NCI-H128 (cell line): ENCODE results near the gene STXBP5L.
"Not testable (repeated sequence)": the region's sequence is repeated elsewhere in the genome, so short reads cannot be mapped to it uniquely, and the experiment has no call there.

ENCODE experiments used
- DNase-seq: peaks from one replicate; lab custom pipeline; 2025; ENCODE audit not compliant: unreplicated experiment; lab: John Stamatoyannopoulos, UW

The STXBP5L gene

DNA sequence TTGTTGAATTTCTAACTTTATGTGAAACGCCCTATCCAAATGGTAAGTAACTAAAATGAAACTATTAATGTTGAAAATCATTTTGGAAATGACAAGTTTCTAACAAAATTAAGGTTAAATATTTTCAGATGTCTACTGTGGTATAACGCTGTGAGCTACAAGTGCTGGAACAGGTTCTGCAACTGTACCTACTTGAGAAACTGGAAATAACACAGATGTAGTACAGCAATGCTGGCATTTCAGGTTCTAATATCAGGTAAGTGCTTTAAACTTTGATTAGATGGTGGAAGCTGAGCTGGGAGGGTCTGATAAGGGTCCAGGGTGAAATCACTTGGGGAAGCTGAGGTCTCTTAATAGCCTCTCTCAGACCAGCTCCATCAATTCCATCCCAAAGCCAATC is 315.1 kb downstream of the STXBP5L start:
- DNase-seq: no peak

DNA sequence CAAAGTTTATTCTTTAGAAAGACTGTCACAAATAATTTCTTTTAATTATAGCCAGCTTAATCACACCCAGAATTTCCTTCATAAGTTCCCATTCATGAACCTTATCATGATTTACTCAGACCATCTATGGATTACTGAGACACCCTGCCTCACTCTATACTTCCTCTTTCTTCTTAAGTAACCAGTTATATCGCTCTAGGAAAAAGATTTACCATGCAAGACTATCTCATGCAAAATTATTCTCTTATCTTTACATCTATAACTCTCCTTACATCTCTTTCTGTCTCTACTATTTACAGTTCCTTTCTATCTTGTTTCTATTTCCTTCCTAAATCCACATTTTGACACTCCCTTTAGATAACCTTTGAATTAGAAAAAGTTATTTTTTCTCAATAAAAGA is 321.0 kb downstream of the STXBP5L start:
- DNase-seq: no peak

DNA sequence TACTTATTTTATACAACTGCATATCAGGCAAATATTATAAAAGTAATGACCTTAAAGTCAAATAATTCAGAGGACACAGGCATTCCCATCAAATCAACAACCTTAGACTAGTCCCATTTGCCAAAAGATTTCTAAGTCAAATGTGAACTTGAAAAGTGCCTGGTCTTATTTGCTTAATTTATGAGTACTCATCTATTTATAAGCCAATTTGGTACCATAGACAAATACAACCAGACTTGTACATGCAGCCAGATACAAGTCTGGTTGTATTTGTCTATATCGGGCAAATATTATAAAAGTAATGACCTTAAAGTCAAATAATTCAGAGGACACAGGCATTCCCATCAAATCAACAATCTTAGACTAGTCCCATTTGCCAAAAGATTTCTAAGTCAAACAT is 322.2 kb downstream of the STXBP5L start:
- DNase-seq: not testable (repeated sequence)

DNA sequence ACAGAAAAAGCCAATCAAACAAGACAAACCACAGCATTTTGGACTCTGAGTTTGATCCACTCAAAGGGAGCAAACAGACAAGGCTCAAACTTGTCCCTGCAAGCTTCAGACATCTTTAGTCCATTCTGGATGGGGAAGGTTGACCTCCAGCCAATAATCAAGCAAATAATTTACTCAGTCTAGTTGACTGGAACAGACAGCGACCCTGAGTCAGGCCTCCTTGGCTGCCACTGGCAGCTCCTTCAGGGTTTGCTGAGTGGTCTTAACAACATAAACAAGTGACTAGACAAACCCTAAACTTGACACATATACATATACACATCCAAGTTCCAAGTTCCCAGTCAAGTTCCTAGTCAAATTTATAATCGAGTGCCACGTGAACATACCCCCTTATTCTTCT is 323.9 kb downstream of the STXBP5L start:
- DNase-seq: no peak

DNA sequence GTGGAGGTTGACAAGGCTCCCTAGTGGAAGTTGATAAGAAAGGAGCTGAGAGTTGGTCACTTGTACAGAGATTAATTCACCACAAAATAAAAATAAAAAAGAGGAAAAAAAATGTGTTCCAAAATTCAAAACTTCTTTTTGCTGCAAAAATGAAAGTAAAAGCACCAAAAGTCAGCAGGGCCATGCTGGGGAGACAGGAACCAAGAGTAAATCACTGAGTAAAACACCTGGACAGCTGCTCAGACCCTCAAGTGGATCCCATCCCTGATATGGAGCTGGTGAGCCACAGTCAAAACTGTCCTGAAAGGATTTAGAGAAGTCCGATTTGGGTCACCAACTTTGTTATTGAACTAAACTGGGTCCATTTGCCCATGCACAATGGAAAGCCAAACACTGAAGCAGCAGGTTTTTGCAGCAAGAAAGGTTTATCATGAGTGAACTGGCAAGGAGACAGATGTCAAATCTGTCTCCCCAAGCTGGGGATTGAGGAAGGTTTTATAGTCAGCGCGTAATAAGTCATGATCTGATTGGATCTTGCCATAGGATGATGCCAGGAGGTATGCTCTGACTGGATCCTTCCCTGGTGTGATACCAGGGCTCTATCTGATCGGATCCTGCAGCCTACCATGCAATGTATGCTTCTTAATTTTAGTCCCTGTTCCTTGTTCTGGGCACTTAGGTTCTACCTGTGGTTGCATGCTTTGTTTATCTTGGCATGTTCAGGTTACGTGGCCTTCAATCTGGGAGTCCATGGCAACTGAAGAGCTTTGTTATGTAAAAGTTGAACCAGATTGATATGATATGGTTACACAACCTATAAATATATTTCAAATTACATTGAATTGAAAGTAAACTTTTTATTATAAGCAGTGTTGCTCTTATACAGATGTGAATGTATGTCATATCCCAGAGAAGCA is 324.6 kb downstream of the STXBP5L start:
- no peak for DNase-seq

DNA sequence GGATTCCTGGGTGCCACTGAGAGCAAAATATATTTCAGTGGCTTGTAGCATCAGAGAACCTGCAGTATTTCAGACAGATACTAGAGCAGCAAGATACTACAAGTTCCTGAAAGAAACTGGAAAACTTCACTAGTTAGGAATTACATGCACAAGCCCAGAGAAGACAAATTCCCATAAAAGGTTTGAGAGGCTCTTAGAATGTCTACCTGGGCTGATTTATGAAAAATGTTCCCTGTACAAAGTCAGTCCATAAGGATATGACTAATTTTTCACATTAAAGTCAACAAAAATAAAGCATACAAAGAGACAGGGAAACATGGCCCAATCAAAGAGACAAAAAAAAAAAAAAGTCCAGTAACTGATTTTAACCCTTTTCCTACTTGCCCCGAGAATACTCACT is 335.2 kb downstream of the STXBP5L start:
- DNase-seq: no peak

DNA sequence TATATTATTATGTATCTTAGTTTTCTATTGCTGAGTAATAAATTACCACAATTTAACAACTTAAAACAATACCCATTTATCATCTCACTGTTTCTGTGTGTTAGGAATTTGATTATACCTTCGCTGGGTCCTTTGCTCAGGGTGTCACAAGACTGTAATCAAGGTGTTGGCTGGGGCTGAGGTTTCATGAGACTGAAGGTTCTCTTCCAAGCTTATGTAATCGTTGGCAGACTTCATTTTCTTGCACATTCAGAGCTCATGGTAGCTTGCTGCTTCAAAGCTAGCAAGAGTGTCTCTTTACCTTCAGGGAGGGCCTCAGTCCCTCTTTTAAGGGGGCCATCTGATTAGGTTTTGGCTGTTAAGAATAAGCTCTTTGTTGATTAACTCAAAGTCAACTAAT is 344.7 kb downstream of the STXBP5L start:
- no peak for DNase-seq

DNA sequence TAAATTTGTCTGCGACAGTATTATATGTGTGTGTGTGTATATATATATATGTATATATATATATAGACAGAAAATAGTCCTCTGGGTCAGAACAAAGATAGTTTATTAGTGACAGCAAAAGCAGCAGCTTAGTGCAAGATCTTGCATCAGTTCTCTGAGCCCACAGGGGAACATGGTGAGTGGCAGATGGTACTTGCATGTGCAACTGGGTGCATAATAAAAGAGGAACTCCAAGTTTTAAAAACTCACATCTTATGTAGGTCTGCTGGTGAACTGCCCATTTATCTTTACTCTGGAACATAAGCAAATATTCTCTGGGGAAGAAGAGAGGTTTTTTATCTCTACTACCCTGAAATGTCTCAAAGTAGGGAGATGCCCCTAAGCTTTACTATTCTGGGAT is 361.4 kb downstream of the STXBP5L start:
- no peak for DNase-seq

DNA sequence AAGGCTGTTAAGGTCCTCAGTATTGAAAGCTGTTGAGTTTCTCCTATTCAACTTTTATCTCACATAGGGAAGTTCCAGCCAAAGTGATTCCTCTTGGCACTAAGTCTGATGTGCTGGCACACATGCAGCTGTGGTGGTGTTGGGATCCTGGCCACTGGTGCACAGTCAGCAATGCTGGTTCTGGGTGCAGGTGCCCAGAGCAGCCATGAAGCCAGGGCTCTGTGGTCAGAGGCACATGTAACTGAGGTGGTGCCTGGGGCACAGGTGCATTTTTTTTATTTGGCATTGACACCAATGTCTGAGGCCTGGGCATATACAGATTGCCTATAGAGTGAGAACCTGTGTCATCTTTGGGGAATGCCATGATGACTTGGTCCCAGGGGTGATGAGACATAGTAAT is 366.4 kb downstream of the STXBP5L start:
- no peak for DNase-seq

DNA sequence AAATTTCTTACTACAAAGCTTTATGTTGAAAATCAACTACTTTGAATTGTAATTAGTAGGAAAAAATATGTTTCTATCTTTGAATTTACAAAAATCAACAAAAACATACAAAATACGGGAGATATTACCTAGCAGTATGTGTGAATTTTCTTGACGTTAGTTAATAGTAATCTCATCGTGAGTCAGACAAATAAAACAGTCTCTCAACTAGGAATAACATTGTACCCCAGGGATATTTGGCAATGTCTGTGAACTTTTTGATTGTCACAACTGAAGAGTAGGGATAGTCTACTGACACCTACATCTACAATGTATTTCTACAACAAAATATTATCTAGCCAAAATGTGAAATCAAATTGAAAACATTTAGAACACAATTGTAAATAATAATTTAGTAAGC is 387.4 kb downstream of the STXBP5L start:
- no peak for DNase-seq

DNA sequence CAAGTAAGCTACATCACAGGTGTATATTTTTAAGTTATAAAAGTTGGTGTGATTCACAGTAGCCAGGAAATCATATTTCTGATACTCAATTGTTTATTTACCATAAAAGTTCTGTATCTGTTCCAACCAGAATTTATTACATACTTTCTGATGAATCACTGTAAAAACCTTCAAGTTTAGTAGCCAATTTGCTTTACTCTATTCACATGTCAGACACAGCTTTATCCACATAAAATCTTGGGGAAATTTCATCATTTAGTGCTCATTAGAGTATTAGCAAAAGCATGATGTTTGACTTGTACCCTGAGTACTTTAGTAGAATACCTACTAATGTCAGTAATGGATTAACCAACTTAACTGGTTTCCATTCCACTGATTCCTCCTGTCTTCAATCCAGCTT is 388.0 kb downstream of the STXBP5L start:
- no peak for DNase-seq

DNA sequence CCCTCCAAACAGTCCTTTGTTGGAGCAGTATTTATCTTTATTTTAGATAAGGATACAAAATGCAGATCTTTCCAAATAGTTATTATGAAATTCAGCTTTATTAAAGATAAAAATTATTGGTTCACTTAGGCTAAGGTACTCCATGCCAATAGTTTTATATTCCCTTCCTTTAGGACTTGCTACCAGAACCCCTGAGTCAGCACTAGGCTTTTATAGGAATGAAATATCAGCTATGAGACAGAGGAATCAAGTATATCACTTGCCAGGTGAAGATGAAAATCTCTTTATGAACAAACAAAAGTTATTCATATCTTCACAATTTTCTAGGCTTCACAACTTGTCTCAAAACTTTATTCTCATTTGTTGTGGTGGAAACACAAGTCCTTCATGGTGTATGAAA is 416.3 kb downstream of the STXBP5L start:
- DNase-seq: no peak

DNA sequence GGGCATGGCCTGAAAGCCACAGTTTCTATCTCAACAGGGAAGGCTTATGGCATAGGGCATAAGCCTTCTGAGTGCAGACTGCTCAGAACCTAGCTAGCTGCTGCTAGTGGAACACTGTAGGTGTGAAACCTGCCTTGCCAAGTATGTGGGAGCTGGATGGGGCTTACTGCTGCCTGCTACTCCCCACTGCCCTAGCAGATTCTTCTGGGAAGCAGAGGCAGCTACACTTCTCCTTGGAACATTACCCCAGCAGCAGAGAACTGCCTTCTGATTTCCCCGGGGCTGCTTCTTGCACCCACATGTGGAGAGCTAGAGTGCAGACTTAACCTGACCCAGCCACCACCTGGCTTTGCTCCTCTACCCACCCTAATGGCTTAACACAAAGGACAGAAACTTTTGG is 422.1 kb downstream of the STXBP5L start:
- no peak for DNase-seq

DNA sequence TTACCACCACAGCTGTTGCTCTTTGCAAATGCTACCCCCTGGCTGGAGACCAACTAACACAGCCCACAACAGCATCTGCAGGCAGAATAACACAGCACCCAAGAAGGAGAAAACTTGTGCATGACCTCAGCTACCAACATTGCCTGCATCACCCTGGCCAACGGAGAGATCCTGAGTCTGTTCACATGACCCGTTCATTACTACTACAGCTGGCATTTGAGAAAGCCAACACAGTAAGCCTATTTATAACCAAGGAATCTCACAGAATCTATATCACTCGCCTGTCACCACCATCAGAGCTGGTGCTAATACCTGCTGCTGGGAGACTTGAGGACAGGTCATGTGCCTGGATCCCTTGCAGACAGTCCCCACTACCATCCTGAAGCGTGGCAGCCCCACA is 422.6 kb downstream of the STXBP5L start:
- no peak for DNase-seq

DNA sequence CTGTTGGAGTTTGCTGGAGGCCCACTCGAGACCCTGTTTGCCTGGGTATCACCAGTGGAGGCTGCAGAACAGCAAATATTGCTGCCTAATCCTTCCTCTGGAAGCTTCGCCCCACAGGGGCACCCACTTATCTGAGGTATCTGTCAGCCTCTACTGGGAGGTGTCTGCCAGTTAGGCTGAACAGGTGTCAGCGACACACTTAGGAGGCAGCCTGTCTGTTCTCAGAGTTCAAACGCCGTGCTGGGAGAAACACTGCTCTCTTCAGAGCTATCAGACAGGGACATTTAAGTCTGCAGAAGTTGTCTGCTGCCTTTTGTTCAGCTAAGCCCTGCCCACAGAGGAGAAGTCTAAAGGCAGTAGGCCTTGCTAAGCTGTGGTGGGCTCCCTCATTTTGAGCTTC is 448.0 kb downstream of the STXBP5L start:
- DNase-seq: not testable (repeated sequence)

DNA sequence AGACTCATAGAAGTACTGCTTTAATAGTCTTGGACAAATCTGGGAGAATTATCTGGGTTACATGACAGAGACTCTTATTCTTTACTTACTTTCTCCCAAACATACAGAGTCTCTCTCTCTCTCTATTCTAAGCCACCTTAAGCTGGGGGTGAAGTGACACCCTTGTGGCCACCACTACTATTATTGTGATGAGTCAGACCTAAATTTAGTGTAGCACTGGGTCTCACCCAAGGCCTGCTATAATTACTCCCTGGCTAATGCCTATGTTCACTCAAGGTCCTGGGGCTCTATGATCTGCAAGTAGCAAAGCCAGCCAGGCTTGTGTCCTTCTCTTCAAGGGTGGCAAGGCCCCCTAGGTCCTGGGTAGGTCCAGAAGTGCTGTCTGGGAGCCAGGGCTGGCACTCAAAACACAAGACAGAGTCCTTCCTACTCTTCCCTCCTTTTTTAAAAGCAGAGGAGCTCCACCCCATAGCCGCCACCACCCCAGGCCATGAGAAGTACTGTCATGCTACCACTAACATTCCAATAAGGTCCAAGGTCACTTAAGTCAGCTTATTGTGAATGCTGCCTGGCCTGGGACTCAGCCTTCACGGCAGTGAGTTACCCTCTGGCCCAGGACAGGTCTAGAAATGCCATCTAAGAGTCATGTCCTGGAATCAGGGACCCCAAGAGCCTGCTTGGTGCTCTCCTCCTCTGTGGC is 454.2 kb downstream of the STXBP5L start:
- DNase-seq: no peak

DNA sequence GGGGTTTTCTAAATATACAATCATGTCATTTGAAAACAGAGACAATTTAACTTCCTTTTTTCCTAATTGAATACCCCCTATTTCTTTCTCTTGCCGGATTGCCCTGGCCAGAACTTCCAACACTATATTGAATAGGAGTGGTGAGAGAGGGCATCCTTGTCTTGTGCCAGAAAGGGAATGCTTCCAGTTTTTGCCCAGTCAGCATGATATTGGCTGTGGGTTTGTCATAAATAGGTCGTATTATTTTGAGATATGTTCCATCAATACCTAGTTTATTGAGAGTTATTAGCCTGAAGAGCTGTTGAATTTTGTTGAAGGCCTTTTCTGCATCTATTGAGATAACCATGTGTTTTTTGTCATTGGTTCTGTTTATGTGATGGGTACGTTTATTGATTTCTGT is 480.3 kb downstream of the STXBP5L start:
- not testable (repeated sequence) for DNase-seq

DNA sequence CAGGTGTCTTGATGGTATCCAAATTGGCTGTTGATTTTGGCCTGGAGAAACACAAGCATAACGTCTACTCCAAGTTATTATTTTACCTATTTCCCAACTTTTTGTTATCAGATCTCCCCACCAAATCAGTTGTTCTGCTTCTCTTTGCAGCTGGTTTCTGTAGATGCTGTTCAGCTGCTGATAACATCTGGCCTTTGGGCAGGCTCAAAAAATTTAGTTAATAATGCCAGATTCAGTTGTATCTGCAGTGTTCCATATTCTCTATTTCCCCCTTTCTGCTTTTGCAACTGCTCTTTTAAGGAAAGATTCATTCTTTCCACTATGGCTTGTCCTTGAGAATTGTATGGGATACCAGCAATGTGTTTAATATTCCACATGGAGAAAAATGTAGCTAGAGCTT is 488.0 kb downstream of the STXBP5L start:
- not testable (repeated sequence) for DNase-seq

DNA sequence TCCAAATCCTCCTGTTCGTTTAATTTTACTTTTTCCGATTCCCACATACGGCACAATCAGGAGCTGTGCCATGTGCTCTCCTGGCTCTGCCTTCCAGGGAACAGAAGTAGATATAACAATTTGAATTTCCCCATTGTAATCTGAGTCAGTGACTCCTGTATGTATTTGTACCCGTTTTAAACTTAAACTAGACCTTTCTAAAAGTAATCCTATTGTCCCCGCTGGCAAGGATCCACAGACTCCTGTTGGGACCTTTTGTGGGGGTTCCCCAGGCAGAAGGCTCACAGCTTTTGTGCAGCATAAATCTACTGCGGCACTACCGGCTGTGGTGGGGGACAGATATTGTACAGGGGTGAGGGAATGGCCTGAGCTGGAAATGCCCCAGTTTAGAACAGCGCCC is 490.0 kb downstream of the STXBP5L start:
- DNase-seq: not testable (repeated sequence)

DNA sequence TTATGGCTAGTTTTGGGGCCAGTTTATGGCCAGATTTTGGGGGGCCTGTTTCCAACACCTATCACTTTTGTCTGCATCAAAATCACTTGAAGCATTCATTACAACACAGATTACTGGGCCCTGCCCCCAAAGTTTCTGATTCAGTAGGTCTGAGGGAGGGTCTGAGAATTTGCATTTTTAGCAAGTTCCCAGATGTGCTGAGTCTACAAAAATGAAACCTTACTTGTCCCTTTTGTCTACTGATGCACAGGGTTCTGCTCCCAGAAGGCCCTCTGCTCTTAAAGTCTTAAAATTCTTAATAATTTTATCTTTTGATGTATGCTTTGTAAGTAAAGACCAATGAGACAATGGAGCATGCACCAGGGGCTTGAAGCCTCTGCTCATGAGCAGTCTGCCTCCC is 491.8 kb downstream of the STXBP5L start:
- DNase-seq: no peak

DNA sequence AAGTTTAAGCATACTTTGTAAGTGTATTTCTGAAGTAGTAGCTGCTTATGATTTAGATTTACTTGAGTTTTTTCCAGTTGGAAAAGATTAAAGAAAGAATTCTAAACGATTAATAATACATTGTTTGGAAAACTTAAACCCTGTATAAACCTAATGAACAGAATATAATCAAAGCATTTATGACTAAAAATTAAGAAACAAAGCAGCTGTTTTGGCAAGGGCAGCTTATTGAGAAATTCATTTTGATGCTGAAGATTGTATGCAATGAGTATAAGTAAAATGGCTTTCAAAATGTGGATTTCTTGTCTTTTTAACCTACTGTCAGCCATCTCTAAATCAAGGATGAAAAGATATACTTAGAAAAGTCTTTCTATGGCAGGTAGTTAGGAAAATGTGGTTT is 497.6 kb downstream of the STXBP5L start:
- no peak for DNase-seq

DNA sequence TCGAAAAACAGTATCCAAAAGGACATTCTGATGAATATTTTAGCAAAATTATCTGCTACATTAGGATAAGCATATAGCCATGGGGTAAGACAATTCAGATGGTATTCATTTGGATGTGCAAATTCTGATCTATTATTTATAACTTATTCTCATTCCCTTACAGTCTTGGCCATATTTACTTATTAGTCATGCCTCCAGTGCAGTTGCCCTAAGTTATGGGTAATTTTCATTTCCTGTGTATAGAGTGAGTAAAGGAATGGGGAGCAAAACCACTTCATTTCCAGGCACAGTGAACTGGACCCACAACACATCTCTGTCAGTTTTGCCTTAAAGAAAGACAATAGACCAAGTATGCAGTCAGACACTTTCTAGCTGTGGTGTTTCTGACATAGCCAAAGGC is 503.5 kb downstream of the STXBP5L start:
- DNase-seq: no peak
